HG02642 (cell line): Measurements from ENCODE around the gene PRSS36.
A peak's percentile ranks its signal among the peaks of the same experiment; 100 is the strongest.
"Not testable (repeated sequence)": the region's sequence is repeated elsewhere in the genome, so short reads cannot be mapped to it uniquely, and the experiment has no call there.

Experiments
- ATAC-seq: cut with Tn5 transposase; IDR thresholded peaks from one replicate; pipeline ENCODE4 v1.9.1; 2021; ENCODE audit warnings: mild to moderate bottlenecking; ENCODE audit not compliant: unreplicated experiment, poor library complexity

Gene PRSS36

DNA sequence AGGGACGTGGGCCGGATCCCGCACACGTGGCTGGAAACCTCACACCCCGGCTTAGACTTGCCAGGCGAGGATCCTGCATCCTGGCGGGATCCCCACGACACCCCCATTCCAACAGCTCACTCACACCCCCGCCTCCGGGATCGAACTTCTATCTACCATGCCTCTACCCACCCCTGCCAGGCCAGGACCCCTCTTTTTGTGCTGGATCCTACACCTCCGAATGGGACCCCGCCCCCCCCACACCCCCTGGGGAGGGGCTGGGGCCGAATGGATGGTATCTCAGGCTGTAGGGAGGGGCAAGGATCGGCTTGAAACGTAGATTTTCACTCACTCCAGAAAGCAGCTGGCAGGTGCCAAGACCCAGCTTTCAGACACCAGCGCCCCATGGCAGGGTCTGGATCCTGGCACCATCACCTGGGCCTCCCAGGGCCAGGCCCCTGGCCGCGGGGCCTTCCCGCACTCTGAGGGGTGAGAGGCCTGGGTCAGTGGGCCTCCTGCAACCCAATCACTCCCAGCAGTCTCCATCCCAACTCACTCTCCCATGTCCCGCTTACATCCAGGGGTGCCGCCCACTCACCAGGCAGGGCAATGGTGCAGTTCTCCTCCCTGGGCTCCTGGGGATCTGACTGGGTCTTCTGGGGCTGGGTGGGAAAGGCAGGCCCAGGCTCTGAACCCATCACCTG, 6.7 kb downstream of the PRSS36 start:
- ATAC-seq: no peak

DNA sequence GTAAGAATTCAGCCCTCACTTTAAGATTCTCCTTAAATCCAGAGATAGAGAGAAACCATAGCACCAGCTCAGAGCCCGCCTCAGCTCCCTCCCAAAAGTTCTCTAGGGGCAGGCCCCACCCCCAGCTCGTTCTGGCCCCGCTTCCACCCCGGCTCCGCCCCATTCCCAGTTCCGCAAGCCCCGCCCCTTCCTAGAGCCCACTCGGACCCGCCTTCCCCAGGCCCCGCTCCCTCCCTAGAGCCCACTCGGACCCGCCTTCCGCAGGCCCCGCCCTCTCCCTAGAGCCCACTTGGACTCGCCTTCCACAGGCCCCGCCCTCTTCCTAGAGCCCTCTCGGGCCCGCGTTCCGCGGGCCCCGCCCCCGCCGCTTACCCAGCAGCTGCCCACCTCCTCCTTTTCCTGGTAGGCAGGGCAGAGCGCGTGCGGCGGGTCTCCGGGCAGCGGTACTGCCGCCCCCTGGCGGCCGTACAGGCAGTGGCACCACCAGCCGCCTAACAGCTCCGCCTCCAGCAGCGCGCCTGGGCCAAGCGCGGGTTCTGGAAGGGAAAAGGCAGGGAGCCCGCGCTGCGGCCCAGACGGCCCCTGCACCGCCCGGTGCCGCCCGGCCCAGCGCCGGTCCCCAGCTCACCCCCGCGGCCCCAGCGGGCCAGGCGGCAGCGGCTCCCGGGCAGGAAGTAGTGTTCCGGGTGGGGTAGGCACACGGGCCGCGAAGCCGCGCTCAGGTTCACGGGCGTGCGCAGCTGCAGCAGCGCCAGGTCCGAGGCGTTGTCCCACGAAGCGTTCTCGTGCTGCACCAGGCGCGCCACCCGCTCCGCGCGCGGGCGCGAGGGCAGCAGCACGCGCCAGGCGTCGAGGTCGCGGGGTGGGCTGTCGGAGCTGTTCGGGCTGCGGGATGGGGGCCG, 7.5 kb downstream of the PRSS36 start:
- peak; percentile 92 for ATAC-seq

DNA sequence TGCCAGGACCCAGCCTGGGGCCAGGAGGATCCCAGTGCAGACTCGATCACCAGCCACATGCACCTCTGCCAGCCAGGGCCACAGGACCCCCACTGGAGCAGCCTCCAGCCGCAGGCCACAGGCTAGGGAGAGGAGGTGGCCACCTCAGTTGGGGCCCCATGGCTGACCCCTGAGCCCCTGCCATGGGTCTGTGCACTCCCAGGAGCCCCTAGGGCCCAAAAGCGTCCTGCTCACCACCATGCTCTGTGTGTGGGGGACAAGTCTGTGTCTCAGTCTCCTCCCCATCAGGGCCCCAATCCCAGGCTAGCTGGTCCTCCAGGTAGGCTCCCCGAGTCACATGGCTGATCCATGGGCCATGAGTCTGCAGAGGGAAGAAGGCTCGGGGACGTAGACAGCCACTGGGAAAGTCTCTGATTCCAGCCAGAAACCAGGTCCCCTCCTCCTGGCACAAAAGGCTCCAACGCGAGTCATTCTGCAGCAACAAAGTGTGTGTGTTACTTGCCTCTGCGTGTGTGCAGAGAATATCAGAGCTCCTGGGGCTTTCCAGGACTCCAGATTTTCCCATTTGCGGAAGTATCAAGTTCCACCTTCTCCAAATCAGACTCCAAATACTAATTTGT, 8.3 kb downstream of the PRSS36 start:
- ATAC-seq: no peak

DNA sequence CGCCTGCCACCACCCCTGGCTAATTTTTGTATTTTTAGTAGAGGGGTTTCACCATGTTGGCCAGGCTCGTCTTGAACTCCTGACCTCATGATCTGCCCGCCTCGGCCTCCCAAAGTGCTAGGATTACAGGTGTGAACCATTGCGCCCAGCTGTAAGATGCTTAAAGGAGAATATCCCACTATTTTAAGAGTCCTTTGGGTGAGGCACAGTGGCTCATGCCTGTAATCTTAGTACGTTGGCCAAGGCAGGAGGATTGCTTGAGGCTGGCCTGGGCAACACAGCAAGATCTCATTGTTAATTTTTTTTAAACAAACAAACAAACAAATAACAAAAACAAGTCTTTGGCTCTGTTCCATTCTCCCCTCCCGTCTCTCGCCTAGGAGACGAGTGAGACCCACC, 8.8 kb downstream of the PRSS36 start:
- not testable (repeated sequence) for ATAC-seq

GRCh38 chr16:31138621-31139578, 11.0 kb downstream of the PRSS36 start:
- no peak for ATAC-seq

- not testable (repeated sequence) for ATAC-seq
These were observed 12.9 kb downstream of the PRSS36 start for GRCh38 chr16:31136822-31137499.

- no peak for ATAC-seq
These were observed 13.6 kb downstream of the PRSS36 start for GRCh38 chr16:31136287-31136662.

DNA sequence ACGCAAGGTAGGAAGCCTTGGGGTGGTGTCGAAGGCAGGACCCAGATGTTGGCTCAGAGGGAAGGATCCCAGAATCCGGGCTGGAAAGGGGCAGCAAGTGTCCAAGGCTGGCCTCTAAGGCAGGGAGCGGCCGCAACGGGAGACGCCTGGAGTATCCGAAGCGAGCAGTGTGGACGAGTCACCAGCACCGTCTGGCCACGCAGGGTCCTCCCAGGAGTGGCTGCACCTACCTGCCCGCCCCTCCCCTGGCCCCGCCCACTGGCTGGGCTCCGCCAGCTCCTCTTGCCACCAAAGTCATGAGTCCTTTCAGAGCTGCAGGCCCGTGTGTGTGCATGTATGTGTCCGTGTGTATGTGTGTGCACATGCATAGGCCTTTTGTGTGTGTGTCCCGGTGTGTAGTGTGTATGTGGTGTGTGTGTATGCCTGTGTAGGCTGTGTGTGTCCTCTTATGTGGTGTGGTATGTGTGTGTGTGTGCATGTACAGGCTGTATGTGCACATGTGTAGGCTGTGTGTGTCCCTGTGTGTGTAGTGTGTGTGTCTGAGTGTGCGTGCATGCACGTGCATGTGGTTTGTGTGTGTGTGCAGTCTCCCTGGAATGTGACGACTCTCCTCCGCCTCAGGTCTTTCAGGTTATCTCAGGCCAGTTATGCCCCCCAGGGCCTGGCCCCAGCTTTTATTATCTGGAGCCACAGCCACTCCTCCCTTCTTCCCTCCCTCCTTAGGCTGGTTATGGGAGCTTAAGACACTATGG, 14.2 kb downstream of the PRSS36 start, which contains the start of gene PRSS8:
Gene PRSS8 (minus strand): TSS at position 193 of the 752 bp plus-strand sequence. CDS start 229 bp downstream, outside the sequence.
- ATAC-seq: no peak

- no peak for ATAC-seq
These were observed 15.0 kb downstream of the PRSS36 start for GRCh38 chr16:31134625-31135534.

DNA sequence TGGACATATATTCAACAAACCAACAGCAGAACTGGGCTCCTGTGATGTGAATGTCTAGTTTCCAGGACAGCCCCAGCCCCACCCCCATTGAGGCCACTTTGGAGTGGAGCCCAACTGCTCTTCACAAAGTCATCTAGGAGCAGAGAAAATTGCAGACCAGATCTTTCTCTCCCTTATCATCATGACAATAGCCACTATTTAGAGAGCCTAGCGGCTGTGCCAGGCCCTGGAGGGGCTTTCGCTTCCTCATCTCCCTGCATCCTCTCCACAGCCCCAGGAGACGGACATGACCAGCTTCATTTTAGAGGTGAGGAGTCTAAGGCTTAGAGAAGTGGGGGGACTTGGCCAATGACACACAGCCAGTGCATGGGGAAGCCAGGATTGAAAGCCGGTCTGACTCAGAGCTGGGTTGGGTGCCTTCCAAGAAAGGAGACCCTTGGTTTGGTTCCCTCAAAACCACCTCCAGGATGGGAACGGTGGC, 15.7 kb downstream of the PRSS36 start:
- ATAC-seq: no peak

- ATAC-seq: no peak
These were observed 16.8 kb downstream of the PRSS36 start for GRCh38 chr16:31133046-31133501.

- ATAC-seq: no peak
These were observed 17.4 kb downstream of the PRSS36 start for GRCh38 chr16:31132303-31132979.

DNA sequence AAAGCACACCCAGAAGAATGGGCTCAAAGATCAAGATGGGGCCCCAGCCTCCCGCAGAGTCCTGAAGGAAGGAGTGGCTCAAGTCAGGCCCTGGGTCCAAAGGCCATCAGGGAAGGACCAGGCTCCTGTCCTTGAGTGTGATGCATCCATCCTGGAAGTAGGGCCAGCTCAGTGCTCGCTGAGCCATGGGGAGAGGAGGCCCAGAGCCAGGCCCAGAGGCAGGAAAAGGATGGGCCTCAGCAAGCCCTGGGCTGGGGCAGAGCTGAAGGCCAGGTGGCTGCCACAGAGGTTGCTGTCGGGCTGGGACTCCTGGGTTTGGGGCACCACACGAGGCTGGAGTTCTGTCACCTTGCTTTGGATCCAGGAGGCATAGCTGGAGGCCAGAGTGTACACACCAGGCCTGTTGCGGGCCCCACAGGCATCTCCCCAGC, 18.0 kb downstream of the PRSS36 start:
- ATAC-seq: no peak

GRCh38 chr16:31131416-31131815, 18.4 kb downstream of the PRSS36 start:
- no peak for ATAC-seq

- no peak for ATAC-seq
These were observed 19.0 kb downstream of the PRSS36 start for GRCh38 chr16:31130899-31131298.

- ATAC-seq: no peak
These were observed 19.5 kb downstream of the PRSS36 start for GRCh38 chr16:31130336-31130891.
